Upper lobe of right lung (tissue), 1 donor: ENCODE measurements around the gene CDH4. TPM values are rescaled to one million over a fixed set of nuclear protein-coding genes. Genes with fewer than 3 reads are reported as not detected.

Experiments
- ATAC-seq: fragments of 200-7000 bp; cut with Tn5 transposase; one replicate; pipeline ENCODE4 v1.9.1; 2020; ENCODE audit warnings: mild to moderate bottlenecking, moderate library complexity
- DNase-seq: peaks from one replicate; pipeline ENCODE4 v3.0.0-alpha.2; 2020
- H3K27ac ChIP-seq: fragments of 200-600 bp; one replicate; pipeline ENCODE4 v1.8.0; 2022
- H3K27me3 ChIP-seq: fragments of 200-600 bp; one replicate; pipeline ENCODE4 v1.8.0; 2022; ENCODE audit warnings: mild to moderate bottlenecking
- H3K36me3 ChIP-seq: fragments of 200-600 bp; one replicate; pipeline ENCODE4 v1.8.0; 2022
- H3K4me1 ChIP-seq: fragments of 200-600 bp; one replicate; pipeline ENCODE4 v1.8.0; 2022
- H3K4me3 ChIP-seq: fragments of 200-600 bp; one replicate; pipeline ENCODE4 v1.8.0; 2022; ENCODE audit warnings: mild to moderate bottlenecking
- H3K9me3 ChIP-seq: fragments of 200-600 bp; one replicate; pipeline ENCODE4 v1.8.0; 2022
- CTCF ChIP-seq: fragments of 200-600 bp; IDR thresholded peaks from one replicate; pipeline ENCODE4 v1.8.0; 2022; ENCODE audit warnings: antibody characterized with exemption
- intact Hi-C: fragments of 100-400 bp; cut with DNase I; formaldehyde crosslinking; loops from one replicate; pipeline ENCODE4 v1.11.0; 2022
- total RNA-seq: library from RNA; stranded (reverse); fragmentation: NEBNext Ultra II Directional; extraction: Animal tissue kit (Norgen Biotek cat#: 25700); gene quantifications from one replicate; pipeline ENCODE4 v1.2.1, GENCODE V29; 2021
- donor health status: DM: no; HTN: yes; CAD: no; lungs with severe emphysema.

The CDH4 gene
- total RNA-seq, 1 donor from 2014 or later = 0.23 TPM

- TF ChIP-seq CTCF = no peak
- Histone ChIP-seq H3K9me3 (no peaks in the 10 kb centered on the region), H3K27me3 (no peaks in the 10 kb centered on the region), H3K4me1 (no peaks in the 10 kb centered on the region), H3K36me3 (no peaks in the 10 kb centered on the region), H3K4me3 (no peak overlapping the region), H3K27ac (no peak overlapping the region)
- DNase-seq (no peak), ATAC-seq (no peak)
- intact Hi-C loops = no loop called here
These were observed 155.5 kb downstream of the CDH4 start for GRCh38 chr20:61407561-61407960.

GRCh38 chr20:61408951-61409740 lies 157.1 kb downstream of the CDH4 start:
- H3K27ac ChIP-seq = no peak overlapping the region
- H3K4me1 ChIP-seq = no peaks in the 10 kb centered on the region
- intact Hi-C loops = no loop called here
- DNase-seq = no peak
- no peaks in the 10 kb centered on the region for H3K27me3 ChIP-seq
- H3K4me3 ChIP-seq = no peak overlapping the region
- no peaks in the 10 kb centered on the region for H3K36me3 ChIP-seq
- ATAC-seq = no peak
- no peak for TF ChIP-seq CTCF
- H3K9me3 ChIP-seq = no peaks in the 10 kb centered on the region

GRCh38 chr20:61411743-61412142 lies 159.7 kb downstream of the CDH4 start:
- Histone ChIP-seq H3K4me1 (no peaks in the 10 kb centered on the region), H3K36me3 (no peaks in the 10 kb centered on the region), H3K27me3 (no peaks in the 10 kb centered on the region), H3K27ac (no peak overlapping the region), H3K9me3 (no peaks in the 10 kb centered on the region), H3K4me3 (no peak overlapping the region)
- TF ChIP-seq CTCF = no peak
- intact Hi-C loops = no loop called here
- DNase-seq = no peak
- ATAC-seq = peak; percentile 13

GRCh38 chr20:61413752-61414151 lies 161.7 kb downstream of the CDH4 start:
- no peaks in the 10 kb centered on the region for H3K9me3 ChIP-seq
- TF ChIP-seq CTCF = no peak
- intact Hi-C loops = no loop called here
- ATAC-seq = no peak
- H3K4me1 ChIP-seq = no peaks in the 10 kb centered on the region
- no peak overlapping the region for H3K4me3 ChIP-seq
- no peaks in the 10 kb centered on the region for H3K27me3 ChIP-seq
- H3K36me3 ChIP-seq = no peaks in the 10 kb centered on the region
- DNase-seq = no peak
- no peak overlapping the region for H3K27ac ChIP-seq

GRCh38 chr20:61414455-61414991 lies 162.5 kb downstream of the CDH4 start:
- ATAC-seq (no peak), DNase-seq (no peak)
- no peak for TF ChIP-seq CTCF
- H3K36me3 ChIP-seq = no peaks in the 10 kb centered on the region
- H3K27ac ChIP-seq = no peak overlapping the region
- H3K9me3 ChIP-seq = no peaks in the 10 kb centered on the region
- intact Hi-C loops = no loop called here
- H3K4me3 ChIP-seq = no peak overlapping the region
- no peaks in the 10 kb centered on the region for H3K27me3 ChIP-seq
- H3K4me1 ChIP-seq = no peaks in the 10 kb centered on the region
